Stomach (tissue), 9 donors: Measurements from ENCODE around the gene RNASEL. TPM values are rescaled to one million over a fixed set of nuclear protein-coding genes. Genes with fewer than 3 reads are reported as not detected.
"Not testable (repeated sequence)": the region's sequence is repeated elsewhere in the genome, so short reads cannot be mapped to it uniquely, and the experiment has no call there.

ENCODE experiments used
- DNase-seq, 2 donors: peaks; one replicate each; pipeline versions ENCODE4 v3.0.0 to v3.0.0-alpha.2; 2013 to 2019
- H3K27ac ChIP-seq, 5 donors: fragments of 200-600 bp in 4 of 5; sonication (generic) in 4 of 5; one replicate each; pipeline ENCODE4 v1.5.1; 2013 to 2019; ENCODE audit warnings: mild to moderate bottlenecking in 1 of 5, moderate library complexity in 1 of 5
- H3K27me3 ChIP-seq, 3 donors: fragments of 200-600 bp; sonication (generic); one replicate each; pipeline ENCODE4 v1.5.1; 2017 to 2019; ENCODE audit warnings: mixed run types in 1 of 3
- H3K36me3 ChIP-seq, 4 donors: fragments of 200-600 bp; sonication (generic); 1 replicate in 3 of 4; 2 replicates in 1 of 4; pipeline ENCODE4 v1.5.1; 2016 to 2019
- H3K4me1 ChIP-seq, 4 donors: fragments of 200-600 bp; sonication (generic); one replicate each; pipeline ENCODE4 v1.5.1; 2016 to 2019
- H3K4me3 ChIP-seq, 4 donors: fragments of 200-600 bp; sonication (generic) in 3 of 4; one replicate each; pipeline ENCODE4 v1.5.1; 2016 to 2019; ENCODE audit warnings: mild to moderate bottlenecking in 1 of 4
- H3K9me3 ChIP-seq, 4 donors: fragments of 200-600 bp; sonication (generic); one replicate each; pipeline ENCODE4 v1.5.1; 2016 to 2019
- CTCF ChIP-seq, 7 experiments: fragments of 450-650 bp in 4 of 7; fragments of 200-600 bp in 3 of 7; sonication (generic) in 3 of 7; IDR thresholded peaks; one replicate each; pipeline ENCODE4 v1.5.1; 2016 to 2019; ENCODE audit warnings: antibody characterized with exemption in 7 of 7, control low read depth in 2 of 7, mild to moderate bottlenecking in 1 of 7
- EP300 ChIP-seq: sonication (generic); formaldehyde crosslinking; IDR thresholded peaks from one replicate; pipeline ENCODE4 v1.6.1; 2017; ENCODE audit warnings: antibody characterized with exemption
- POLR2A ChIP-seq, 4 donors: fragments of 450-650 bp; IDR thresholded peaks; one replicate each; pipeline ENCODE4 v1.6.1; 2016; ENCODE audit warnings: antibody characterized with exemption in 4 of 4, control low read depth in 2 of 4, mild to moderate bottlenecking in 1 of 4, moderate library complexity in 1 of 4
- POLR2AphosphoS5 ChIP-seq, 3 donors: sonication (generic); formaldehyde crosslinking; IDR thresholded peaks; one replicate each; pipeline ENCODE4 v1.6.1; 2016; ENCODE audit warnings: antibody characterized with exemption in 3 of 3
- WGBS, 5 donors: extraction: QIAGEN DNeasy Blood & Tissue Kit in 3 of 5; methylation state at CpG; one replicate each; pipeline versions ENCODE4 v1.1.5 to v1.1.7; 2013 to 2018; 5-methylcytosine and 5-hydroxymethylcytosine counted together
- intact Hi-C: fragments of 100-400 bp; cut with DNase I; formaldehyde crosslinking; loops from one replicate; pipeline ENCODE4 v1.15.1; 2023; ENCODE audit warnings: low total_unique reads
- polyA plus RNA-seq, 3 donors: library from polyadenylated mRNA; stranded (reverse); fragments of 200-250 nt; gene quantifications; one replicate each; pipeline ENCODE4 v1.2.3, GENCODE V29; 2013
- small RNA-seq, 4 donors: library from RNA; depleted of rRNA; stranded (forward); fragments of <200 nt; gene quantifications; one replicate each; pipeline ENCODE3, GENCODE V24; 2016
- total RNA-seq, 5 donors: library from RNA; depleted of rRNA; stranded (reverse); fragments of >200 nt; gene quantifications; one replicate each; pipeline versions ENCODE4 v1.1.0 to v1.2.3, GENCODE V29; 2014 to 2016
- donor health status: healthy with polysubstance abuse.
- donor health status: Bipolar disorder and iron deficiency.
- donor health status: healthy.

The RNASEL gene
- total and polyA plus RNA-seq, 8 donors: 3.2 to 11.1 (median 5.1) TPM

DNA sequence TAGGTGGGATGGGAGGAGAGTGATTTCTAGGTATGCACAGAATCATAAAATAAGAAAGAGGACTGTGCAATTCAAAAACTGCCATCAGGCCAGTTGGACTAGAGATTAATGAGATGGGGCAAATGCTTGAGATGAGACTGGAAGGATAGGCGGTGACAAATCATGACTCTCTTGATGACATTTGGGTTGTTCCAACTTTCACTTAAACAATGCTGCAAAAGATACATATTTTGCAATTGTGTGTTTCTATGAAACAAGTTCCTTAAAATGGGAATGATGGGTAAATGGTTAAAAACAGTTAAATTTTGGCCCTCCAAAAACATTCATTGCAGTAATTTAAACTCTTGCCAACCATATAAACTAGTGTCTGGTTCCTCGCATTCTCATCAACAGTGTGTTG lies 55.2 kb downstream of the RNASEL start:
- DNase-seq: no peak
- H3K36me3 ChIP-seq: no peaks in the 10 kb centered on the region
- H3K27ac ChIP-seq: no peak overlapping the region
- no peak overlapping the region for H3K4me3 ChIP-seq
- WGBS, 5 donors: 92 to 97% (median 94%) methylated on average over 2 of the region's 2 CpGs
- H3K4me1 ChIP-seq: no peaks in the 10 kb centered on the region
- H3K27me3 ChIP-seq: no peaks in the 10 kb centered on the region
- peaks cover 0 to 4% (median 1%) of the 10 kb centered on the region in 4 donors for H3K9me3 ChIP-seq
- TF ChIP-seq EP300: no peak
- no peak for TF ChIP-seq POLR2A (IDR thresholded peaks at IDR 0.05)
- TF ChIP-seq POLR2AphosphoS5 (IDR thresholded peaks at IDR 0.05): no peak
- no peak for TF ChIP-seq CTCF (IDR thresholded peaks at IDR 0.05)
- intact Hi-C loops: no loop called here

- peaks cover 0 to 47% (median 34%) of the 10 kb centered on the region in 4 donors for H3K9me3 ChIP-seq
- H3K4me1 ChIP-seq, H3K4me3 ChIP-seq, H3K36me3 ChIP-seq, DNase-seq, H3K27me3 ChIP-seq, H3K27ac ChIP-seq, intact Hi-C loops: not testable (repeated sequence)
- 53 to 69% (median 58%) methylated on average over 5 of the region's 5 CpGs for WGBS, 5 donors
These were observed 60.9 kb downstream of the RNASEL start for GRCh38 chr1:182528206-182528605.

DNA sequence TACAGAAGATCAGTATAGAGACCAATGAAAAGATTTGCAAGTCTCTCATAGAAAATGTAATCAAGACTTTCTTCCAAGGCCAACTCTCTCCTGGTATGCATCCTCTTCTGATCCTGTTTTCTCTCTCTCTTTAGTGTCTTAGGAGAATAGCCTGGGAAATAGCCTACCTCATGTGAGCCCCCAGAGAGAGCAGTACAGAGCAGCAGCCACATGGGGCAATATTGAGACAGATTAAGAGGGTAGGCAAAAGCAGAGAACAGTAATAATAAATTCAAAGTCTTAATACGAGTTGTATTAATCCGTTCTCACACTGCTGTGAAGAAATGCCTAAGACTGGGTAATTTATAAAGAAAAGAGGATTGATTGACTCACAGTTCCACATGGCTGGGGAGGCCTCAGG lies 61.4 kb downstream of the RNASEL start:
- no peak for DNase-seq
- no peaks in the 10 kb centered on the region for H3K27me3 ChIP-seq
- TF ChIP-seq EP300 (no peak), POLR2AphosphoS5 (IDR thresholded peaks at IDR 0.05) (no peak), POLR2A (IDR thresholded peaks at IDR 0.05) (no peak), CTCF (IDR thresholded peaks at IDR 0.05) (no peak)
- intact Hi-C loops: no loop called here
- H3K4me1 ChIP-seq: no peaks in the 10 kb centered on the region
- 84 to 93% (median 85%) methylated on average over 2 of the region's 2 CpGs for WGBS, 5 donors
- H3K27ac ChIP-seq: no peak overlapping the region
- no peaks in the 10 kb centered on the region for H3K36me3 ChIP-seq
- no peak overlapping the region for H3K4me3 ChIP-seq
- H3K9me3 ChIP-seq: peaks cover 0 to 49% (median 34%) of the 10 kb centered on the region in 4 donors

DNA sequence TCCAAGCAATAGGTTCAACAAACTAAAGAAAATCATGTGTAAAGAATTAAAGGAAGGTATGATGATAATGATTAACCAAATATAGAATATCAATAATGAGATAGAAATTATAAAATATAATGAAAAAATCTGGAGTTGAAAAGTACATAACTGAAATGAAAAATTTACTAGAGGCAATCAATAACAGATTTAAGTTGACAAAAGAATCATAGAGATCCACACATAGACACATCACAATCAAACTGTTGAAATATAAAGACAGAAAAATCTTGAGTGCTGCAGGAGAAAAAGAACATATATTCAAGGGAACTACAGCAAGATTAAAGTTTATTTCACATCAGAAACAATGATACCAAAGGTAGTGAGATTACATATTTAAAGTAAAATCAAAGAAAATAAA lies 63.7 kb downstream of the RNASEL start:
- no peak for DNase-seq
- Histone ChIP-seq H3K9me3 (peaks cover 0 to 49% (median 34%) of the 10 kb centered on the region in 4 donors), H3K27ac (no peak overlapping the region), H3K36me3 (no peaks in the 10 kb centered on the region), H3K4me3 (no peak overlapping the region), H3K27me3 (no peaks in the 10 kb centered on the region), H3K4me1 (no peaks in the 10 kb centered on the region)
- intact Hi-C loops: no loop called here
- TF ChIP-seq CTCF (IDR thresholded peaks at IDR 0.05) (no peak), POLR2AphosphoS5 (IDR thresholded peaks at IDR 0.05) (no peak), EP300 (no peak), POLR2A (IDR thresholded peaks at IDR 0.05) (no peak)

Small RNA genes lying within 50 kb of the gene (small RNA-seq; reads per million reads assigned to genes)
- gene RF00017: 0 reads per million in 4 donors

Other genes with a start within 250 kb of the RNASEL start
- 1,000 to 10,000 TPM in 4 of 5 donors, 100 to 1,000 TPM in 1; 102 to 1,958 (median 1,662) TPM for gene GLUL, start 197.5 kb downstream of the RNASEL start, total RNA-seq
- gene GLUL, start 197.5 kb downstream of the RNASEL start, polyA plus RNA-seq: 1,000 to 10,000 TPM in 2 of 3 donors, 100 to 1,000 TPM in 1; 763 to 1,536 (median 1,525) TPM
- not detected for gene TEDDM1, start 188.6 kb downstream of the RNASEL start, total RNA-seq
- gene TEDDM1, start 188.6 kb downstream of the RNASEL start, polyA plus RNA-seq: not detected
- not detected for gene RGSL1, start 139.1 kb downstream of the RNASEL start, total RNA-seq
- not detected for gene RGSL1, start 139.1 kb downstream of the RNASEL start, polyA plus RNA-seq
- 10 to 100 TPM in 1 of 5 donors, 1 to 10 TPM in 2, under 1 TPM in 1, not detected in 1; 0.58 to 29.0 (median 3.2) TPM for gene RGS16, start 15.1 kb upstream of the RNASEL start, total RNA-seq
- gene RGS16, start 15.1 kb upstream of the RNASEL start, polyA plus RNA-seq: 1 to 10 TPM; 1.3 to 2.1 (median 1.9) TPM
- not detected for gene RGS8, start 95.3 kb upstream of the RNASEL start, total RNA-seq
- not detected for gene RGS8, start 95.3 kb upstream of the RNASEL start, polyA plus RNA-seq
- gene NPL, start 200.5 kb upstream of the RNASEL start, total RNA-seq: 10 to 100 TPM in 1 of 5 donors, 1 to 10 TPM in 3, under 1 TPM in 1; 0.45 to 48.5 (median 5.5) TPM
- 10 to 100 TPM in 1 of 3 donors, 1 to 10 TPM in 2; 5.5 to 16.3 (median 6.5) TPM for gene NPL, start 200.5 kb upstream of the RNASEL start, polyA plus RNA-seq